Lower leg skin (tissue), 3 donors: Measurements from ENCODE around the gene MYRF.

Experiments used
- CTCF ChIP-seq, 3 donors: fragments of 450-650 bp; IDR thresholded peaks; one replicate each; pipeline ENCODE4 v1.5.1; 2016; ENCODE audit warnings: antibody characterized with exemption in 3 of 3, mild to moderate bottlenecking in 3 of 3, moderate library complexity in 2 of 3
- POLR2A ChIP-seq, 2 donors: fragments of 450-650 bp; IDR thresholded peaks; one replicate each; pipeline ENCODE4 v1.6.1; 2016 to 2017; ENCODE audit warnings: antibody characterized with exemption in 2 of 2, mild to moderate bottlenecking in 1 of 2, moderate library complexity in 1 of 2

- TF ChIP-seq POLR2A (IDR thresholded peaks at IDR 0.05) (no peak), CTCF (IDR thresholded peaks at IDR 0.05) (no peak)
Observed at GRCh38 chr11:61749591-61750217, 2.7 kb upstream of the MYRF start.
